ENCODE results near the gene ARHGEF16.

Gene ARHGEF16

DNA sequence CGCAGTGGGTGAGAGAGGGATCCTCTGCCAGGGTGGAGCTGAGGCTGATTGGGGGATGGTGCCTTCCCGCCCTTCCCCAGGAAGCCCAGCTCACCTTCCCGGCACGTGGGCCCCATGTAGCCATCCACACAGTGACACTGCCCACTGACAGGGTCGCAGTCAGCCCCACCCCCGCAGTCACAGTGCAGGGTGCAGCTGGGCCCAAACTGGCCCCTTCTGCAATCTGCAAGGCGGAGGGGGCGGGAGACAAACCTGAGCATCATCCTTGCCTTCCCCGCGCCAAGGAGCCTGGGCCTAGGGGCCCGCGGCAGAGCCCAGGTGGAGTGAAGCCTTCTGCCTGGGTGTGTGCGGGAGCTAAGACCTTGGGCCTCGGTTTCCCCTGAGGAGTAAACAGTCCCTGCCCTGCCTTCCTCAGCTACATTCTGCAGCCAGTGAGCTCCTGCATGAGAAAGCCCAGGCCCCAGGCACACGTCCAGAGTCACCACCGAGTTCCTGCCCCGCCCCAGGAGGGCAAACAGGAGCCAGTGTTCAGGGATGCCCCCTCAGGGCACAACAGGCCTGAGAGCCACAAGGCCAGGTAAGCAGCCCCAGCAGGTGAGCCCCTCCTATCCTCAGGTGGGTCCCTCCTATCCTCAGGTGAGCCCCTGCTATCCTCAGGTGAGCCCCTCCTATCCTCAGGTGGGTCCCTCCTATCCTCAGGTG is 38.2 kb downstream of the ARHGEF16 start:
- TF ChIP-seq, protein P1, sequence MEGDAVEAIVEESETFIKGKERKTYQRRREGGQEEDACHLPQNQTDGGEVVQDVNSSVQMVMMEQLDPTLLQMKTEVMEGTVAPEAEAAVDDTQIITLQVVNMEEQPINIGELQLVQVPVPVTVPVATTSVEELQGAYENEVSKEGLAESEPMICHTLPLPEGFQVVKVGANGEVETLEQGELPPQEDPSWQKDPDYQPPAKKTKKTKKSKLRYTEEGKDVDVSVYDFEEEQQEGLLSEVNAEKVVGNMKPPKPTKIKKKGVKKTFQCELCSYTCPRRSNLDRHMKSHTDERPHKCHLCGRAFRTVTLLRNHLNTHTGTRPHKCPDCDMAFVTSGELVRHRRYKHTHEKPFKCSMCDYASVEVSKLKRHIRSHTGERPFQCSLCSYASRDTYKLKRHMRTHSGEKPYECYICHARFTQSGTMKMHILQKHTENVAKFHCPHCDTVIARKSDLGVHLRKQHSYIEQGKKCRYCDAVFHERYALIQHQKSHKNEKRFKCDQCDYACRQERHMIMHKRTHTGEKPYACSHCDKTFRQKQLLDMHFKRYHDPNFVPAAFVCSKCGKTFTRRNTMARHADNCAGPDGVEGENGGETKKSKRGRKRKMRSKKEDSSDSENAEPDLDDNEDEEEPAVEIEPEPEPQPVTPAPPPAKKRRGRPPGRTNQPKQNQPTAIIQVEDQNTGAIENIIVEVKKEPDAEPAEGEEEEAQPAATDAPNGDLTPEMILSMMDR (IDR thresholded peaks at IDR 0.05; ENCODE audit: insufficient read depth, low read depth, low read length, missing control alignments): no peak
- no peak for DNase-seq (ENCODE audit: low read depth)
- H3K4me3 ChIP-seq (ENCODE audit: low read length): no peak overlapping the region

DNA sequence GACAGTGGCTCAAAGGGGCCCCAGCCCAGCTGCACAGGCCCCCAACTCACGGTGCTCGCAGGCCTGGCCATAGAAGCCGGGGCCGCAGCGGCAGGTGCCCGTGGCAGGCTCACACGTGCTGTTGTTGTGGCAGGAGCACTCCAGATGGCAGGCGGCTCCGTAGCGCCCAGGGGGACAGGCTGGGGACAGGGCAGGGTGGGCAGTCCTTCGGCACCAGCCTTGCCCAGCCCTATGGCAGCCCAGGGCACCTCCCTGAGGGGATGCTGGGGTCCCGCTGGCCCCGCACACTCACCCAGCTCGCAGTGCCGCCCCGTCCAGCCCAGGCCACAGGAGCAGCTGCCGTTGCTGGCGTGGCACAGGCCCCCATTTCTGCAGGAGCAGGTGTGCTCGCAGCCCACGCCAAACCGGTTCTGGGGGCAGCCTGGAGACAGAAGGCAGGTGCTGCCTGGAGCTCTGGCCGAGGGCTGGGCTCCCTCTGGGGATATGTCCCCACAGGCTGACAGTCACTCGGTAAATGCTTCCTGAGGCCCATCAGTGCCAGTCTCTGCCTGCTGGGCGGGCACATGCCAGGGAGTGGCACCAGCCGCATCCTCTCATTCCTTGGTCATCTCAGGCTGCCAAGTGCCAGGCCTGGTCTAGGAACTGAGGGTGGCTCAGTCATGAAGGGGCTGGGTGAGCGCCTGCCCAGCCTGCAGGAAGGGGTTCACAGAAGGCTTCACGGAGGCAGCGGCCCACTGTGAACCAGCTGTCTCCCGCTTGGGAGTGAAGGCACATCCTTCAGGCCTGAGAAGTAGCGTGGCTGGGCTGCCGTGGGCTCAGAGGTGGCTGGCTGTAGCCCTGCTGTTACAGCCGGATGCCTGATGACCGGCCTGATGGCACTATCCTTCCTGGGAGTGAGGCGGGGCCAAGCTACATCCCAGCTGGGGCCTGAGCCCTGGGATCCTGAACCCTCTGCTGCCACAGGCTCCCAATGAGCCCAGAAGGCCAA is 40.1 kb downstream of the ARHGEF16 start:
- no peak overlapping the region for H3K4me3 ChIP-seq (ENCODE audit: low read length)
- no peak for DNase-seq (ENCODE audit: low read depth)
- TF ChIP-seq, protein P1 (IDR thresholded peaks at IDR 0.05; ENCODE audit: insufficient read depth, low read depth, low read length, missing control alignments): no peak

DNA sequence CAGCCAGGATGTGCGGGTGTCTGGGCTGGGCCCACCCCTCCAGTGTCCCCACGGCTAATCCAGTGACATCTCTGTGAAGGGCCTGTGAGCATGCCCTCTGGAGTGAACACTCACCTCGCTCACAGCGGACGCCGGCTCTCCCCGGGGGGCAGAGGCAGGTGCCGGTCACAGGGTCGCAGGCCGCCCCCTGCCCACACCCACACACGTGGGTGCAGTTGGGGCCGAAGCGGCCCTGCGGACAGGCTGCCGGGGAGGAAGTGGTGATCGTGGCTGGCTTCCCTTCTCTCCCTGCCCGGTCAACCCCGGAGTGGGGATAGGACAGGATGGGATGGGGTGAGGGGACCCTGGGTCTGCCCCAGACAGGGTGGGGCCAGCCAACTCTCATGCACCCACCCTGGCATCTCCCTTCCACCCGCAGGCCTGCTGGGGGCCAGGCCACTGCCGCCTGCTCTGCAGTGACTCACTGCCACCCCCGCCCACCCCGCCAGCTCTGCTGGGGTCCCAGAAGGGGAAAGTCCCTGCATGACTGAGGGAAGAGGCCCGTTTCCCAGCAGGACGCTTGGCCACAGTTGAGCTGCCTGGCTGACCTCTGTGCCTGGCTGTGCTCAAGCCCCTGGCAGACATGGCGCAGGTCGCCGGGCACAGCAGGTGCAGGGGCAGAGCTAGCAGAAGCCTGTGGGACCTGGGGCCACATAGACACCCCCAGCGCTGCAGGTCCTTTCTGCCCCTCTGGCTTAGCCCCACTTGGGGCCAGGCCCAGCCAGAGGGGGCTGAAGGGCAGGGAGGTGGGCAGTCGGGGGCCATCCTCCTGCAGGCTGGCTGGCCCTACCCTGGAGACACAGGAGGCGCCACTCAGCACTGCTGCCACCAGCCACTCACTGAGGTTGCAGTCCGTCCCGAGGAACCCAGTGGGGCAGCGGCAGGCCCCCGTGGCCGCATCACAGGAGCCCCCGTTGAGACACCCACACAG is 41.6 kb downstream of the ARHGEF16 start:
- H3K4me3 ChIP-seq (ENCODE audit: low read length): no peak overlapping the region
- no peak for DNase-seq (ENCODE audit: low read depth)
- TF ChIP-seq, protein P1 (IDR thresholded peaks at IDR 0.05; ENCODE audit: insufficient read depth, low read depth, low read length, missing control alignments): no peak

DNA sequence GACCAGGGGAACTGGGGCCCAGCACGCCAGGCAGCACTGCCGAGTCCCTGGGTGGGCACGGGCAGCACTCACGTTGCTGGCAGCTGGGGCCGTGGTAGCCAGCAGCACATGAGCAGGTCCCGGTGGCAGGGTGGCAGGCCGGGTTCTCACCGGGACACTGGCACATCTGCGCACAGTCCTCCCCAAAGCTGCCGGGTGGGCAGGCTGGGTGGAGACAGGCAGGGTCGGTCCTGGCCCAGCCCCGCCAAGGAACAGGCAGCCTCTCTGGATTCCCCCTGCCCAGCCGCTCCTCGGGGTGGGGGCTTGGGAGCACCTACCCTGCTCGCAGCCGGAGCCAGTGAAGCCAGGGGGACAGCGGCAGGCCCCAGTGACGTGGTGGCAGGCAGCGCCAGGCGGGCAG is 42.5 kb downstream of the ARHGEF16 start:
- no peak overlapping the region for H3K4me3 ChIP-seq (ENCODE audit: low read length)
- DNase-seq (ENCODE audit: low read depth): no peak
- TF ChIP-seq, protein P1 (IDR thresholded peaks at IDR 0.05; ENCODE audit: insufficient read depth, low read depth, low read length, missing control alignments): no peak

- no peak for DNase-seq (ENCODE audit: low read depth)
- H3K4me3 ChIP-seq (ENCODE audit: low read length): no peak overlapping the region
- TF ChIP-seq, protein P1 (IDR thresholded peaks at IDR 0.05; ENCODE audit: insufficient read depth, low read depth, low read length, missing control alignments): no peak
Measured at GRCh38 chr1:3497521-3497920, 43.1 kb downstream of the ARHGEF16 start.

- H3K4me3 ChIP-seq (ENCODE audit: low read length): no peak overlapping the region
- no peak for DNase-seq (ENCODE audit: low read depth)
- TF ChIP-seq, protein P1 (IDR thresholded peaks at IDR 0.05; ENCODE audit: insufficient read depth, low read depth, low read length, missing control alignments): no peak
Measured at GRCh38 chr1:3498246-3498930, 43.9 kb downstream of the ARHGEF16 start.
